ENCODE data around the gene GLIPR1L2. TPM values are rescaled to one million over a fixed set of nuclear protein-coding genes. Genes with fewer than 3 reads are reported as not detected.

The GLIPR1L2 gene
- total RNA-seq, 1 experiment from 2014 or later, result not detected

- ChIA-PET POLR2A (no interaction called here), CTCF (no interaction called here)
- Mint-ChIP-seq H3K4me1 (ENCODE audit: low read depth, unreplicated experiment) (no peaks in the 10 kb centered on the region), H3K4me3 (ENCODE audit: unreplicated experiment) (no peak overlapping the region), H3K27me3 (ENCODE audit: insufficient read depth, unreplicated experiment) (no peaks in the 10 kb centered on the region), H3K9me3 (ENCODE audit: unreplicated experiment) (no peaks in the 10 kb centered on the region), H3K27ac (ENCODE audit: unreplicated experiment) (no peak overlapping the region), H3K36me3 (ENCODE audit: insufficient read depth, unreplicated experiment) (no peaks in the 10 kb centered on the region)
- Histone ChIP-seq H3K4me1 (no peaks in the 10 kb centered on the region), H3K9me3 (no peaks in the 10 kb centered on the region), H3K27me3 (replicated peaks; ENCODE audit: control insufficient read depth, insufficient read depth, low read length) (no peaks in the 10 kb centered on the region), H3K4me3 (ENCODE audit: low read depth, low read length) (no peak overlapping the region), H3K36me3 (ENCODE audit: control insufficient read depth, insufficient read depth, low read length) (no peaks in the 10 kb centered on the region)
- intact Hi-C loops (cut with micrococcal nuclease; ENCODE audit: unreplicated experiment), result no loop called here
- no peak for DNase-seq
- no TSS peak for BruUV-seq (replicated peaks)
- TF ChIP-seq, protein P1, sequence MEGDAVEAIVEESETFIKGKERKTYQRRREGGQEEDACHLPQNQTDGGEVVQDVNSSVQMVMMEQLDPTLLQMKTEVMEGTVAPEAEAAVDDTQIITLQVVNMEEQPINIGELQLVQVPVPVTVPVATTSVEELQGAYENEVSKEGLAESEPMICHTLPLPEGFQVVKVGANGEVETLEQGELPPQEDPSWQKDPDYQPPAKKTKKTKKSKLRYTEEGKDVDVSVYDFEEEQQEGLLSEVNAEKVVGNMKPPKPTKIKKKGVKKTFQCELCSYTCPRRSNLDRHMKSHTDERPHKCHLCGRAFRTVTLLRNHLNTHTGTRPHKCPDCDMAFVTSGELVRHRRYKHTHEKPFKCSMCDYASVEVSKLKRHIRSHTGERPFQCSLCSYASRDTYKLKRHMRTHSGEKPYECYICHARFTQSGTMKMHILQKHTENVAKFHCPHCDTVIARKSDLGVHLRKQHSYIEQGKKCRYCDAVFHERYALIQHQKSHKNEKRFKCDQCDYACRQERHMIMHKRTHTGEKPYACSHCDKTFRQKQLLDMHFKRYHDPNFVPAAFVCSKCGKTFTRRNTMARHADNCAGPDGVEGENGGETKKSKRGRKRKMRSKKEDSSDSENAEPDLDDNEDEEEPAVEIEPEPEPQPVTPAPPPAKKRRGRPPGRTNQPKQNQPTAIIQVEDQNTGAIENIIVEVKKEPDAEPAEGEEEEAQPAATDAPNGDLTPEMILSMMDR (IDR thresholded peaks at IDR 0.05; ENCODE audit: insufficient read depth in 1 of 2, low read depth in 1 of 2, low read length in 1 of 2, severe bottlenecking in 1 of 2, unreplicated experiment in 1 of 2), result no peak
Measured at GRCh38 chr12:75404231-75404630, 13.3 kb downstream of the GLIPR1L2 start.

GRCh38 chr12:75407683-75408082, 16.8 kb downstream of the GLIPR1L2 start:
- TF ChIP-seq, protein P1 (IDR thresholded peaks at IDR 0.05; ENCODE audit: insufficient read depth in 1 of 2, low read depth in 1 of 2, low read length in 1 of 2, severe bottlenecking in 1 of 2, unreplicated experiment in 1 of 2), result no peak
- Histone ChIP-seq H3K9me3 (no peaks in the 10 kb centered on the region), H3K4me3 (ENCODE audit: low read depth, low read length) (no peak overlapping the region), H3K4me1 (no peaks in the 10 kb centered on the region), H3K36me3 (ENCODE audit: control insufficient read depth, insufficient read depth, low read length) (no peaks in the 10 kb centered on the region), H3K27me3 (replicated peaks; ENCODE audit: control insufficient read depth, insufficient read depth, low read length) (no peaks in the 10 kb centered on the region)
- POLR2A ChIA-PET, result no interaction called here
- Mint-ChIP-seq H3K9me3 (ENCODE audit: unreplicated experiment) (no peaks in the 10 kb centered on the region), H3K4me3 (ENCODE audit: unreplicated experiment) (no peak overlapping the region), H3K27me3 (ENCODE audit: insufficient read depth, unreplicated experiment) (peaks cover 4% of the 10 kb centered on the region), H3K36me3 (ENCODE audit: insufficient read depth, unreplicated experiment) (no peaks in the 10 kb centered on the region), H3K27ac (ENCODE audit: unreplicated experiment) (no peak overlapping the region), H3K4me1 (ENCODE audit: low read depth, unreplicated experiment) (no peaks in the 10 kb centered on the region)
- DNase-seq, result no peak
- intact Hi-C loops (cut with micrococcal nuclease; ENCODE audit: unreplicated experiment), result no loop called here
- BruUV-seq (replicated peaks), result no TSS peak
- CTCF ChIA-PET, result no interaction called here

- Histone ChIP-seq H3K27me3 (replicated peaks; ENCODE audit: control insufficient read depth, insufficient read depth, low read length) (no peaks in the 10 kb centered on the region), H3K4me1 (no peaks in the 10 kb centered on the region), H3K36me3 (ENCODE audit: control insufficient read depth, insufficient read depth, low read length) (no peaks in the 10 kb centered on the region), H3K9me3 (no peaks in the 10 kb centered on the region), H3K4me3 (ENCODE audit: low read depth, low read length) (no peak overlapping the region)
- ChIA-PET CTCF (no interaction called here), POLR2A (no interaction called here)
- Mint-ChIP-seq H3K4me1 (ENCODE audit: low read depth, unreplicated experiment) (no peaks in the 10 kb centered on the region), H3K9me3 (ENCODE audit: unreplicated experiment) (no peaks in the 10 kb centered on the region), H3K27ac (ENCODE audit: unreplicated experiment) (no peak overlapping the region), H3K27me3 (ENCODE audit: insufficient read depth, unreplicated experiment) (peaks cover 4% of the 10 kb centered on the region), H3K4me3 (ENCODE audit: unreplicated experiment) (no peak overlapping the region), H3K36me3 (ENCODE audit: insufficient read depth, unreplicated experiment) (no peaks in the 10 kb centered on the region)
- intact Hi-C loops (cut with micrococcal nuclease; ENCODE audit: unreplicated experiment), result no loop called here
- TF ChIP-seq, protein P1 (IDR thresholded peaks at IDR 0.05; ENCODE audit: insufficient read depth in 1 of 2, low read depth in 1 of 2, low read length in 1 of 2, severe bottlenecking in 1 of 2, unreplicated experiment in 1 of 2), result no peak
- no peak for DNase-seq
- BruUV-seq (replicated peaks), result no TSS peak
Measured at GRCh38 chr12:75409830-75410229, 18.9 kb downstream of the GLIPR1L2 start.

Data from Caco-2 (cell line).